HT-29 (cell line): Measurements from ENCODE around the gene TXNDC16. TPM values are rescaled to one million over a fixed set of nuclear protein-coding genes. Genes with fewer than 3 reads are reported as not detected.
"Not testable (repeated sequence)": the region's sequence is repeated elsewhere in the genome, so short reads cannot be mapped to it uniquely, and the experiment has no call there.

Source experiments
- DNase-seq: peaks from one replicate; pipeline ENCODE4 v3.0.0-alpha.2; 2015; ENCODE audit warnings: low spot score
- total RNA-seq: library from RNA; depleted of rRNA; stranded (reverse); fragments of >200 nt; shearing (Covaris generic); gene quantifications from 2 replicates; pipeline ENCODE4 v1.2.3, GENCODE V29; 2014

Gene TXNDC16
- total RNA-seq, 1 experiment from 2014 or later = 1.0 TPM

- no peak for DNase-seq
These were observed 13.7 kb downstream of the TXNDC16 start for GRCh38 chr14:52538623-52539022.

DNA sequence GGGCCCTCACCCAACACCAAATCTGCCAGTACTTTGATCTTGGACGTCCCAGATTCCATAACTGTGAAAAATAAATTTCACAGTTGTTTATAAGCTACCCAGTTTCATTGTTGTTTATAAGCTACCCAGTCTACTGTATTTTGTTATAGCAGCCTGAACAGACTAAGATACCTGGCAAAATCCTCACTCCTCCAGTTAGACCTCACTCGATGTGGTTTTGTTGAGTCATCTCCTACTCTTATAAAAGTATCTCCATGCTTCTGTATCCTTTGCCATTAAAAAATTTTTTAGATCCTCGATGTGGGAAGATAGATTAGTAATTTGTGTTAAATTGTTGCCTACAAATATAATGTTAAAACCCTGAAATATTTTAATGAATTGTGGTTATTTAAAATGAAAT lies 16.0 kb downstream of the TXNDC16 start:
- DNase-seq = no peak

DNA sequence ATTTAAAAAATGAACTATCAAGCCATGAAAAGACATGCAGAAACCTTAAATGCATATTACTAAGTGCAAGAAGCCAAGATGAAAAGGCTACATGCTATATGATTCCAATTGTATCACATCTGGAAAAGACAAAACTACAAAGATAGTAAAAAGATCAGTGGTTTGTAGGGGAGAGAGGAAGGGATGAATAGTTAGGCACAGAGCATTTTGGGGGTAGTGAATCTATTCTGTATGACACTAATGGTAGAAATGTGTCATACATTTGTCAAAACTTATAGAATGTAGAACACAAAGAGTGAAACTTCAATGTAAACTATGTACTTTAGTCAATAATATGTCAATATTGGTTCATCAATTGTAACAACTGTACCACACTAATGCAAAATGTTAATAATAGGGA lies 20.8 kb downstream of the TXNDC16 start:
- no peak for DNase-seq

DNA sequence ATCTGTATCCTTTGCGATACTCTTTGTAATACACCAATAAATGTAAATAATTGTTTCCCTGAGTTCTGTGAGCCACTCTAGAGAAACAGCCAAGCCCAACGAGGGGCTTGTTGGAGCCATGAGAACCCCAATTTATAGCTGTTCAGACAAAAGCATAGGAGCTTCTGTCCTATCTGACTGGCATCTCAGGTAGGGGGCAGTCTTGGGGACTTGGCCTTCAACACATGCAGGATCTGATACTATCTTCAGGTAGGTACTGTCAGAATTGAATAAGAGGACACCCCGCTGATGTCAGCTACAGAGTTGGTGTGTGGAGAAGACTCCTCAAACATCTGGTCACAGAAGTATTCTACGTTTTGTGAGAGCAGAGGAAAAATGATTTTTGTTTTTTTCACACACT lies 25.3 kb downstream of the TXNDC16 start:
- DNase-seq = no peak

DNA sequence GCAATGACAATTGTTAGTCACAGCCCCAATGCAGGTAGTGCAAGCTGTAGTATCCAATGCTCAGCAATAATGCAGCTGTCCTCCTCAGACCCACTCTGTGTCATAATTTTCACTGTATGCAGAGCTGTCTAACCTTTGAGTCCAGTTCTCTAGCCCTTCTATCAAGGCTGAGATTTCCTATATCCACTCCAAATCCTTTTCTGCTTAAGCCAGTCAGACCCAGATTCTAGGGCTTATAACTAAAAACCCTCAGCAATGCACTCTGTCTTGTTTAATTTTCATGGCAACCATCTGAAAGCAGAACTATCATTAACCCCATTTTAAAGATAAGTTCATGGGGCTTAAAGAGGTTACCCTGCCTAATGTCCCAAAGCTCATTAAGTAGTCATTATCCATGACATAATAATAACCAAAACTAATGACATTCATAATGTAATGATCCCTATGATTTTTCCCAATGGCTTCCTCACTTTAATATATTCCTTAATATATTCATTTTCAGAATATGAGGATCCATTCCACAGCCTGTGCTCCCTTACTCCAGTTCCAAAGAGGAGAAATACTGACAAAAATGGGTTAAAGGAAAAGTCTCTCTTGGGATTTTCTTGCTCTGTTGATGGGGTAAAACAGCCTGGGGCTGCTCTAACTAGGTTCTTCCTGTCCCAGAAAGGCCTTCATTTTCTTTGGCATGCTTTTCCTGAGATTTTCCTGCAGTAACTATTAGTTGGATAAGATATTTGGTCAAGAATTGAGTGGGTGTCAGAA lies 29.5 kb downstream of the TXNDC16 start:
- DNase-seq = no peak

GRCh38 chr14:52522033-52522432 lies 30.3 kb downstream of the TXNDC16 start:
- DNase-seq = no peak

- no peak for DNase-seq
These were observed 38.1 kb downstream of the TXNDC16 start for GRCh38 chr14:52514046-52514811.

- DNase-seq = no peak
These were observed 39.1 kb downstream of the TXNDC16 start for GRCh38 chr14:52513249-52513648.

- DNase-seq = no peak
These were observed 57.9 kb downstream of the TXNDC16 start for GRCh38 chr14:52494444-52494843.

DNA sequence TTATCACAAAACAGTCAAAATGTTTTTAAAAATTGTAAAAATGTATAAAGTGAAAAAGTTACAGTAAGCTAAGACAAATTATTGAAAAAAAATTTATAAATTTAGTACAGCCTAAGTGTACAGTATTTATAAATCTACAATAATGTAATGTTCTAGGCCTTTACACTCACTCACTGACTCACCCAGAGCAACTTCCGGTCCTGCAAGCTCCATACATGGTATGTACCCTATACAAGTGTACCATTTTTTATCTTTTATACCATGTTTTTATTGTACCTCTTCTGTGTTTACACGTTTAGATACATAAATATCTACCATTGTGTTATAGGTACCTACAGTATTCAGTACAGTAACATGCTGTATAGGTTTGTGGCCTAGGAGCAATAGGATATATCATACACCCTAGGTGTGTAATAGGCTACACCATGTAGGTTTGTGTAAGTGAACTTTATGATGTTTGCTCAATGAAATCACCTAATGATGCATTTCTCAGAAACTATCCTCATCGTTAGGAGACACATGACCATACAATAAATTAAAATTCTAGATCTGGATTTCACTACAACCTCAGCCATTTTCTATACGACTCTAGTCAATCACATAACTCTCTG lies 66.8 kb downstream of the TXNDC16 start:
- no peak for DNase-seq

DNA sequence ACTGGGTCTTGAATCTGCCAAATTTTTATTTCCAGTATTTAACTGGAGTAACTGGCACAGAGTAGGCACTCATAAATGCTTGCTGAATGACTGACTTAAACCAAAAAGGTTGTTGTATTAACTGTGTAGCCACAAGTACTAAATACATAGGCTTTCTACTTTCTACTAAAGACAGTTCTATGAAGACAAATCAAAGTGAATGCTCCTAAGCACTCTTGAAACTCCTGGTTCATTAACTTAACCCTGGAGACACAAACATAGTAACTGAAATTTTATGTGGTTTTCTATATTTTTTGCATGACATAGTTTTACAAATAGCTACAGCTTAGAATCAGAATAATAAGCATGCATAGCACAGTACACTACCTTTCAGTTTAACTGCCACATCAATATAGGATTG lies 70.4 kb downstream of the TXNDC16 start:
- no peak for DNase-seq

- peak; percentile 22 for DNase-seq
These were observed 78.7 kb downstream of the TXNDC16 start for GRCh38 chr14:52473557-52473956.

GRCh38 chr14:52472728-52473127 lies 79.6 kb downstream of the TXNDC16 start:
- no peak for DNase-seq

- DNase-seq = not testable (repeated sequence)
These were observed 80.1 kb downstream of the TXNDC16 start for GRCh38 chr14:52472251-52472650.

- no peak for DNase-seq
These were observed 84.6 kb downstream of the TXNDC16 start for GRCh38 chr14:52467515-52468266.

DNA sequence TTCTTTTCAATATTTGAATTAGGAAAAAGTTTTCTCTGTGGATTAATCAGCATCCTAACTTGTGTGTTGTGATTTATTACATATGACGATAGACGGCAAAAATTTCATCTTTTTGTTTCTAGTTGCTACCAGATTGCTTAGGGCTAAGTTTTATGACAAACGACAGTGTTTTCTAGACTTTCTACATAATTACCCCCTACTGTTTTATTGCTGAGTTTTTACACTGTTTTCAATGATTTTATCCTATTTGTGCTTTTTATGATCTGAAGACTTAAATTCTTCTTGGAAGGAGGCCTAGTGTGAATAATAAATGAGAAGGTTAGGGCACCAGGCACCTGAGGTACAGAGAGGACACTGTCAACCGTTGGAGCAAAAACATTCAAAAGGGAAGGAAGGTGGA lies 88.1 kb downstream of the TXNDC16 start:
- no peak for DNase-seq

GRCh38 chr14:52463375-52463774 lies 88.9 kb downstream of the TXNDC16 start:
- DNase-seq = no peak

DNA sequence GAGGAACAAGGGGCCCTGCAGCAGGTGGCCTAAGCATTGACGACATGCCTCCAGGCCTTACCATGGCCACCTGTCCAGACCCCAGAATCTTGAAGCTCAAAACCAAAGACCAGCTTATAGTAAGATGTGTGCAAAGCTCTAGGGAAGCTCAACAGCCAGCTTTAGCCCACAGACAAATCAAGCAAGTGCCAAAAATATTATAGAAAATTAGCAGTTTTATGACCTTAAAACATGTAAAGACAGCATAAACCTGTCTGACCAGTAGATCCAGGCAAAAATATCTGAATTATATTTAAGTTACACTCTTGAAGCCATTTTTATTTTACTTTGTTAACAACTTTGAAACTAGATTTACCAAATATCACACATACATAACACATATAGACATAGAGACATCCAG lies 90.6 kb downstream of the TXNDC16 start:
- DNase-seq = no peak

DNA sequence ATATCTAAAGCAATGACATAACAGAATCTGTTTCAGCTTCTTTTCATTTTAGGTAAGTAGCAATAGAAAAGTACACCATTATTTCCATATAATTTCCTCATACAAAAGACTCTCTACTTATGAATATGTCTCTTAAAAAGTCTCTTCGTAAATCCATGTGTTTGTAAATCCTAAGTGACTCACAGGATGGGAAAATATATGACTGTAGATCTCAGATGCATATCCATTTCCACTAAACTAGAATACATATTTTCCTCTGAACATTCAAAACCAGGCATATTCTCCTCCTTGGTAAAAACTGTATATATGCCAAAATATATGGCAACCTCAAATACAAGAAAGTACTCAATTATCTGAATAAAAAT lies 93.6 kb downstream of the TXNDC16 start:
- DNase-seq = no peak

DNA sequence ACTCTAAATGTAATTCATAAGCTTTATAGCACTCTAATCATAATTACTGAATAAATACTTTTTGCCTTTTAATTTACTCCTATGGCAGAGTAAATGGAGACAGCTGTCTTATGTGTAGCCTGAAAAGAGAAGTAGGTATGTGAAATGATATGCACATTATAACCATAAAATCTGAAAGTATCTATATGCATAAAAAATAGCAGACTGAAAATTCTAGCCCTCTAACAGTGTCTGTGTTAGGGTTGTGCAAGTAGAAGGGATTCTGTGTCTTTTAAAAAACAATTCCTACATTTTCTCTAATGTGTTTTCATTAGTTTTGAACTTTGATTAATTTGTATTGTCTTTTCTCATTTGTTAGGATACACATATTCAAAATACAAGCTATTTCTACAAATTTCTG lies 94.9 kb downstream of the TXNDC16 start:
- no peak for DNase-seq

DNA sequence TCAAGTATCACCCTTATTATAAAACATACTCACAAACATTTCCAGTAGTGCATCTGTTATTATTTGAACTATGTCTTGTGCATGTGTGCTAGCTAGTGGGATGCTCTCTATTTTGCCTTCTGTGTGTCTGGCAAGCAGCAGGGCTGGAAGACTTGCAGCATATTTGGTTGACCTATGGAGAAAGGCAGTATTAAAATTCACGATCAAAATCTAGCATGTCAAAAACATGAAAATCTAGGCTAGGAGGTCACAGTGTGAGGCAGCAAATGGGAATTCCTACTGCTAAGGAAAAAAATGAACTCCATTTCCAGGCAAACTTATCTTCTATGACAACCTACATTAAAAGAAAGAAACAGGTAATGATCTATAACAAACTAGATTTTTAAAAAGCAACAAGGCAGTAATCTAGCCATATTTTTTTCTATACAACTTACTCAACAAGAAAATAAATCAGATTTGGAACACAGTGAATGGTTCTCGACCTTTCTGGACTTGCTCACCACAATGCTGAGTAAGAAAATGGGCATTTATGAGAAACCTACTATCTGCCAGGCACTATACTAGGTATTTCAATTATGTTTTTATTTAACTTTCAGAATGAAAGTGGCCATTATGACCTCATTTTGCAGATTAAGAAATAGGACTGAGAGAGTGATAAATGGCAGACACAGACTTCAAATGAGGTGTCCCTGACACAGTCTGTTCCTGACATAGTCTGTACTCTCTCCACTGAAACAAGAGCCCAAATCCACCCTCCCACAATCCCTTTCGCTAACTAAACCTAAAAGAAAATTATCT lies 96.8 kb downstream of the TXNDC16 start:
- DNase-seq = no peak
